GM19438 (cell line): ENCODE measurements around the gene CH25H.

ENCODE experiments used
- ATAC-seq: cut with Tn5 transposase; IDR thresholded peaks from one replicate; pipeline ENCODE4 v1.9.1; 2021; ENCODE audit warnings: low read depth; ENCODE audit not compliant: unreplicated experiment

Gene CH25H

DNA sequence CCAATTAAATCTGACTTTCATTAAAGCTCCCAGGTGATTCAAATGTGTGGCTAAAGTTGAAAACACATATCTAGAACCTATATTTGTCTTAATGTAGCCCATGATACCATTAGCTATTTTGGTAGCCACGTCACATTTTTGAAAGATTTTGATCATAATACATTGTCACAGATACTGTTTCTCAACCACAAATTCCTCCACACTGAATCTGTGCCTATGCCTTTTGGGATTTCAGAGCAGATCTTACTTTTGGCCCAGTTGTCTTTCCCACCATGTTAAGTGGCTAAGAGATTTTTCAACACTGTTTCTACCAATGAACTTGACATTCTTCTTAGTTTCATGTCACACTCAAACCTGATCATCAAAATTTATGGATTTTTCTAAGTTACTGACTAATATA lies 47.4 kb downstream of the CH25H start:
- ATAC-seq = no peak

GRCh38 chr10:89159316-89159715 lies 47.8 kb downstream of the CH25H start:
- ATAC-seq = no peak

DNA sequence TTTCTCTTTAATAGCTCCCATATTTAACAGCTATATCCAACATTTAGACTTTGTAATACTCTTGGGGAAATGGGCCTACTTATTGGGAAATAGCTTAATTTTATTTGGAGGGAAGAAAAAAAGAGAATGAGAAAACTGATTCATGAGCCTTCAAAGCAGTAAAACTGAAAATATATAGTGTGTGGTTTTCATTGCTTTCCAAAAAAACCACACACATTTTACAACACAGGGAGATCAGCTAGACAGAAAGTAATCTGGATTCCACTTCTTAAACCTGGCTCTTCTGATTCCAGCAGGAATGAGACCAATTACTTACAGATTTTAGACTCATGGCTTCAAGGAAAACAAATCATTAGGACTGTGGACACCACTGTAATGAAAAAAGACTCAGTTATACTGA lies 48.7 kb downstream of the CH25H start:
- ATAC-seq = no peak

DNA sequence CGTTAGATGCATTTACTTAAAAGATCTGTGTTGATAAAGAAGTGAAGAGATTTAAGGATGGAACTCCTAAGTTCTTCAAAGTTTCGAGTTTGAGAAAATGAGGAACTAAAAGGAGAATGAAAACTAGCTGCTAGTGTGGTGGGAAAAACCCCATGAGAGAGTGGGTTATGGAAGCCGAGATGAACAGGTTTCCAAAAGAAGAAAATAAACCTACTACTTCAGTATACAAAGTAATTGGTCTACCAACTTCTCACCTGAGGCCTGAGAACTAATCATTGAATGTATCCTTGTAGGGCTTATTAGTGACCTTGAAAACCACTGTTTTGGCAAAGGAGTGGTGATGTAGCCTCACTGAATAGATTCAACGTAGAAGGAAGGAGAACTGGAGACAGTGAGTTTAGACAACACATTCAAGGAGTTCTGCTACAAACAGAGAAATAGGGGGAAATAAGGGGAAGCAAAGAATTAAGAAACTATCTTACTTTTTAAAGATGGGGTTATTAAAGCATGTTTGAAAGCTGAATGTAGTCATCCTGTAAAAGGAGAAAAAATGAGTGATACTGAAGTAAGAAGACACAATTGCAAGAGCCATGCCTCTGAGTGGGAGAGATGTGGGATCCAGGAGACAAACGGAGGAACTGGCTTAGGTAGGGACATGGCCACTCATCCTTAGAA lies 50.8 kb downstream of the CH25H start:
- ATAC-seq = no peak
